Measurements from ENCODE around the gene GBX2. TPM values are rescaled to one million over a fixed set of nuclear protein-coding genes. Genes with fewer than 3 reads are reported as not detected.
A peak's percentile ranks its signal among the peaks of the same experiment; 100 is the strongest.

The GBX2 gene
- not detected for total RNA-seq
- 1 to 10 TPM in 1 of 2 donors, under 1 TPM in 1; 0.59 to 1.3 TPM for polyA plus RNA-seq
- long read RNA-seq, donor 1 = 0 reads
- long read RNA-seq, donor 2 = 0 reads

GRCh38 chr2:236168110-236169080 lies at the start of gene GBX2:
Gene GBX2, minus strand, starts transcription at chr2:236168386. Its CDS starts 415 bp downstream, at chr2:236167971.
- intact Hi-C loops (cut with DNase I) = no loop called here
- H3K27ac ChIP-seq (ENCODE audit: low read depth in 1 of 2, low read length in 2 of 2) = no peak within 1 kb of the TSS
- peak within 1 kb of the TSS; percentile 8 to 23 for H3K4me3 ChIP-seq (ENCODE audit: low read length in 2 of 2)
- DNase-seq = peak in 1 of 2 donors; percentile 67
- no peaks in the 10 kb centered on the region for H3K36me3 ChIP-seq (ENCODE audit: control insufficient read depth in 1 of 2, insufficient read depth in 2 of 2, low read length in 1 of 2)
- no peaks in the 10 kb centered on the region for H3K4me1 ChIP-seq (ENCODE audit: control insufficient read depth in 1 of 2, insufficient read depth in 2 of 2, low read length in 2 of 2)
- H3K9me3 ChIP-seq (ENCODE audit: control insufficient read depth, low read length) = no peaks in the 10 kb centered on the region
- 3 to 4% methylated on average over 71 to 105 of the region's 105 CpGs for WGBS, 2 donors
- H3K27me3 ChIP-seq (ENCODE audit: control insufficient read depth in 1 of 2, insufficient read depth in 2 of 2, low read length in 1 of 2) = peaks cover 0 to 1% of the 10 kb centered on the region in 2 donors
- no peak for ATAC-seq (ENCODE audit: low FRiP score)

GRCh38 chr2:236217926-236218325 lies 49.7 kb upstream of the GBX2 start:
- Histone ChIP-seq H3K4me3 (ENCODE audit: low read length in 2 of 2) (no peak overlapping the region), H3K36me3 (ENCODE audit: control insufficient read depth in 1 of 2, insufficient read depth in 2 of 2, low read length in 1 of 2) (no peaks in the 10 kb centered on the region), H3K4me1 (ENCODE audit: control insufficient read depth in 1 of 2, insufficient read depth in 2 of 2, low read length in 2 of 2) (no peaks in the 10 kb centered on the region), H3K9me3 (ENCODE audit: control insufficient read depth, low read length) (no peaks in the 10 kb centered on the region), H3K27ac (ENCODE audit: low read depth in 1 of 2, low read length in 2 of 2) (no peak overlapping the region), H3K27me3 (ENCODE audit: control insufficient read depth in 1 of 2, insufficient read depth in 2 of 2, low read length in 1 of 2) (no peaks in the 10 kb centered on the region)
- intact Hi-C loops (cut with DNase I) = no loop called here
- no peak for ATAC-seq (ENCODE audit: low FRiP score)
- no peak for DNase-seq
- 22 to 25% methylated on average over 4 of the region's 4 CpGs for WGBS, 2 donors

DNA sequence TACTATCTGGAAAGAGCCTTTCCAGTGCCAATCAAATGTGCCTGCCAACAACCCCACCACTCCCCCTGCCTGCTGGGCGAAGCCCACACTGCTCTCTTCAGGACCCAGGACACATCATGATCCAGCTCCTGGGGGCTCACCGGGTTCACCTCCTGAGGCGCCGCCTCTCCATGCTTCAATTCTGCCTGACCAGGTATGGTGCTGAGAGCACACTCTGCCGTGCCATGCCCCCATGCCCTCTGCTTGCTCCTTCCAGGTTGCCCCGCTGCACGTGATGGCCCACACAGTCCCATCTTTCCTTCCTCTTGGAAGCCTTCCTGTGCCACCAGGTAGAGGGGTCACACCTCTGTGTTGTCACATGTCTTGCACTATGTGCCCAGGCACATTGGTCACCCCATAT lies 48.5 kb upstream of the GBX2 start:
- no peaks in the 10 kb centered on the region for H3K36me3 ChIP-seq (ENCODE audit: control insufficient read depth in 1 of 2, insufficient read depth in 2 of 2, low read length in 1 of 2)
- ATAC-seq (ENCODE audit: low FRiP score) = no peak
- no peak overlapping the region for H3K27ac ChIP-seq (ENCODE audit: low read depth in 1 of 2, low read length in 2 of 2)
- intact Hi-C loops (cut with DNase I) = no loop called here
- H3K4me3 ChIP-seq (ENCODE audit: low read length in 2 of 2) = no peak overlapping the region
- H3K9me3 ChIP-seq (ENCODE audit: control insufficient read depth, low read length) = no peaks in the 10 kb centered on the region
- no peaks in the 10 kb centered on the region for H3K4me1 ChIP-seq (ENCODE audit: control insufficient read depth in 1 of 2, insufficient read depth in 2 of 2, low read length in 2 of 2)
- no peak for DNase-seq
- H3K27me3 ChIP-seq (ENCODE audit: control insufficient read depth in 1 of 2, insufficient read depth in 2 of 2, low read length in 1 of 2) = no peaks in the 10 kb centered on the region
- 88% methylated on average over 7 of the region's 7 CpGs for WGBS, 2 donors

GRCh38 chr2:236215761-236216333 lies 47.7 kb upstream of the GBX2 start:
- Histone ChIP-seq H3K36me3 (ENCODE audit: control insufficient read depth in 1 of 2, insufficient read depth in 2 of 2, low read length in 1 of 2) (no peaks in the 10 kb centered on the region), H3K9me3 (ENCODE audit: control insufficient read depth, low read length) (no peaks in the 10 kb centered on the region), H3K27ac (ENCODE audit: low read depth in 1 of 2, low read length in 2 of 2) (no peak overlapping the region), H3K4me1 (ENCODE audit: control insufficient read depth in 1 of 2, insufficient read depth in 2 of 2, low read length in 2 of 2) (no peaks in the 10 kb centered on the region), H3K27me3 (ENCODE audit: control insufficient read depth in 1 of 2, insufficient read depth in 2 of 2, low read length in 1 of 2) (no peaks in the 10 kb centered on the region), H3K4me3 (ENCODE audit: low read length in 2 of 2) (no peak overlapping the region)
- whole genome bisulfite sequencing, 2 donors = 93 to 96% methylated on average over 12 of the region's 12 CpGs
- ATAC-seq (ENCODE audit: low FRiP score) (no peak), DNase-seq (no peak)
- intact Hi-C loops (cut with DNase I) = no loop called here

DNA sequence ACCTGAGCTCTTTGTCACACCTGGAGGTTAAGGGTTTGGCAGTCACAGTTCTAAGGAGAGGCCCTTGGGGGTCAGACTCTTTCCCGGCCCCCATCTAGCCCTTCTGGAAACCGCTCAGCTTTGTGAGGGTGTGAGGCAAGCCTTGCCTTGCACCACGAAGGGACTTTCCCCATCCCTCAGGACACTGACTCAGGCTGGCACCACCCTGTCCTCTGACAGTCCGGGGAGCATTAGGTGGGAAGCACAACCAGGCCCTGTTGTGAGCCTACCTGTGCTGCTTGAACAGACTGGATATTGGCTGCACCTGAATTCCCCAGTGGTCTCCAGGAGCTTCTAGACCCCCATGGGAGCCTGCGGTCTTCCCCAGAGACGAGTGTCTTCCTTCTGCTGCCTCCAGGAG lies 47.0 kb upstream of the GBX2 start:
- Histone ChIP-seq H3K27me3 (ENCODE audit: control insufficient read depth in 1 of 2, insufficient read depth in 2 of 2, low read length in 1 of 2) (no peaks in the 10 kb centered on the region), H3K9me3 (ENCODE audit: control insufficient read depth, low read length) (no peaks in the 10 kb centered on the region), H3K36me3 (ENCODE audit: control insufficient read depth in 1 of 2, insufficient read depth in 2 of 2, low read length in 1 of 2) (no peaks in the 10 kb centered on the region), H3K27ac (ENCODE audit: low read depth in 1 of 2, low read length in 2 of 2) (no peak overlapping the region), H3K4me3 (ENCODE audit: low read length in 2 of 2) (no peak overlapping the region), H3K4me1 (ENCODE audit: control insufficient read depth in 1 of 2, insufficient read depth in 2 of 2, low read length in 2 of 2) (no peaks in the 10 kb centered on the region)
- ATAC-seq (ENCODE audit: low FRiP score) = no peak
- WGBS, 2 donors = 85% methylated on average over 6 of the region's 6 CpGs
- intact Hi-C loops (cut with DNase I) = no loop called here
- no peak for DNase-seq

DNA sequence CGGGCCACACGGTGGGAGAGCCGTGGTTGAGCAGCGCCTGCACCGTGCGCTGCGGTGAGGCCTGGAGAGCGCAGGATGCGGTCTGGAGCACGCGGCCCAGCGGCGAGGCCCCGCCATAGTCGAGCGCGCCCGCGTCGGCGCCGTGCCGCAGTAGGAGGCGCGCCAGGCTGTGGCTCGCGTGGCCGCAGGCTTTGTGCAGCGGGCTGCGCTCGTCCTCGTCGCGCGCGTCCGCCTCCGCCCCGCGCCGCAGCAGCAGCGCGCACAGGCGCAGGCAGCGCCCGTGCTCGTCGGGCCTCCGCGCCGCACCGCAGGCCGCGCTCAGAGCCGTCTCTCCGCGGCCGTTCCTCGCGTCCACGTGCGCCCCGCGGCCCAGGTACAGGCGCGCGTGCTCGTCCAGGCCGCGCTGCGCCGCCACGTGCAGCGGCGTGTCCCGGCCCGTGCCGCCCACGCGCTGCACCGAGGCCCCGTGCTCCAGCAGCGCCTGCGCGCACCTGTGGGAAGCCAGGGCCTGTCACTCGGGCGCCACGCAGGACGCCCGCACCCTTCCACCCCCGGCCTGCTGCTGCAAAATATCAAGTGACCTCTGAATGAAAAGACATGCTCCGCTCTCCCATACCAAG lies 46.3 kb upstream of the GBX2 start:
- ATAC-seq (ENCODE audit: low FRiP score) (no peak), DNase-seq (no peak)
- Histone ChIP-seq H3K36me3 (ENCODE audit: control insufficient read depth in 1 of 2, insufficient read depth in 2 of 2, low read length in 1 of 2) (no peaks in the 10 kb centered on the region), H3K9me3 (ENCODE audit: control insufficient read depth, low read length) (no peaks in the 10 kb centered on the region), H3K4me1 (ENCODE audit: control insufficient read depth in 1 of 2, insufficient read depth in 2 of 2, low read length in 2 of 2) (no peaks in the 10 kb centered on the region), H3K27me3 (ENCODE audit: control insufficient read depth in 1 of 2, insufficient read depth in 2 of 2, low read length in 1 of 2) (no peaks in the 10 kb centered on the region), H3K27ac (ENCODE audit: low read depth in 1 of 2, low read length in 2 of 2) (no peak overlapping the region), H3K4me3 (ENCODE audit: low read length in 2 of 2) (no peak overlapping the region)
- WGBS, 2 donors = 32% methylated on average over 60 to 92 of the region's 92 CpGs
- intact Hi-C loops (cut with DNase I) = no loop called here

GRCh38 chr2:236211296-236211695 lies 43.1 kb upstream of the GBX2 start:
- H3K4me3 ChIP-seq (ENCODE audit: low read length in 2 of 2) = no peak overlapping the region
- DNase-seq = no peak
- H3K9me3 ChIP-seq (ENCODE audit: control insufficient read depth, low read length) = peaks cover 2% of the 10 kb centered on the region
- no peaks in the 10 kb centered on the region for H3K27me3 ChIP-seq (ENCODE audit: control insufficient read depth in 1 of 2, insufficient read depth in 2 of 2, low read length in 1 of 2)
- no peak for ATAC-seq (ENCODE audit: low FRiP score)
- H3K36me3 ChIP-seq (ENCODE audit: control insufficient read depth in 1 of 2, insufficient read depth in 2 of 2, low read length in 1 of 2) = no peaks in the 10 kb centered on the region
- 89 to 90% methylated on average over 25 of the region's 25 CpGs for WGBS, 2 donors
- intact Hi-C loops (cut with DNase I) = no loop called here
- no peak overlapping the region for H3K27ac ChIP-seq (ENCODE audit: low read depth in 1 of 2, low read length in 2 of 2)
- H3K4me1 ChIP-seq (ENCODE audit: control insufficient read depth in 1 of 2, insufficient read depth in 2 of 2, low read length in 2 of 2) = no peaks in the 10 kb centered on the region

GRCh38 chr2:236210536-236210935 lies 42.4 kb upstream of the GBX2 start:
- Histone ChIP-seq H3K36me3 (ENCODE audit: control insufficient read depth in 1 of 2, insufficient read depth in 2 of 2, low read length in 1 of 2) (no peaks in the 10 kb centered on the region), H3K9me3 (ENCODE audit: control insufficient read depth, low read length) (peaks cover 3% of the 10 kb centered on the region), H3K4me3 (ENCODE audit: low read length in 2 of 2) (no peak overlapping the region), H3K27ac (ENCODE audit: low read depth in 1 of 2, low read length in 2 of 2) (no peak overlapping the region), H3K27me3 (ENCODE audit: control insufficient read depth in 1 of 2, insufficient read depth in 2 of 2, low read length in 1 of 2) (no peaks in the 10 kb centered on the region), H3K4me1 (ENCODE audit: control insufficient read depth in 1 of 2, insufficient read depth in 2 of 2, low read length in 2 of 2) (no peaks in the 10 kb centered on the region)
- WGBS, 2 donors = 73 to 78% methylated on average over 8 of the region's 8 CpGs
- intact Hi-C loops (cut with DNase I) = no loop called here
- ATAC-seq (ENCODE audit: low FRiP score) (no peak), DNase-seq (no peak)

Measured in aorta (tissue), 5 donors.